ENCODE results near the gene TNFAIP8L2. TPM values are rescaled to one million over a fixed set of nuclear protein-coding genes. Genes with fewer than 3 reads are reported as not detected.

TNFAIP8L2 gene
- total RNA-seq, 3 donors from 2014 or later = 1.3 to 2.8 (median 2.5) TPM

DNA sequence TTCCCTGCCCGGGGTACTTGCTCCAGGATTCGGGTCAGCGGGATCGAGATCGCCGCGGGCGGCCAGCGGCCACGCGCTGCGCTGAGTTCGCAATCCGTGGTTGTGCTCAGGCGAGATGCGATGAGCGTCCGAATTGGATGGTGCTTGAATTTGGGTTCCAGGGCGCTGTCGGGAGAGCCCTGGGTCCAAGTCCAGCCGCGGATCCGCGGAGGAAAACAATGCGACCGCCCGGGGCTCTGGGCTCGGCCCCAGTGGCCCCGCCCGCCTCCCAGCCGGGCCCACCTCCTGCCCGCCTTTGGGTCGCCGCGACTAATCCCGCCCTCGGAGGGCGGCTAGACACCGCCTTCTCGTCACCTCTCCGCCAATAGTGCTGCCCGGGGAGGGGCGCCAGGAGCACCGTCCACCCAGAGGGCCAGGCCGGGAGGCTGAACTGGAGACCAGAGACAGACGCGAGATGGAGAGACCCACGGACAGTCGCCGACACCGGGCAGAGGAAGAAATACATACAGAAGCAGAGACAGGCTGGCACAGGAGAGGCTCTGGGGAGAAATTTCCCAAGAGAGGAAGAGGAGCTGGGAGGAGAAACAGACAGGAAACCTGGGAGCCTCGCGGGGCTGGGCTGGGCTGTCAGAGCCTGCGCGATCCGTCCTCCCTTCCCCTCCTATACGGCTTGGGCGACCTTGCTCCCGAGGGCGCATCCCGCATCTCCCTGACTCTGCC lies 9.9 kb upstream of the TNFAIP8L2 start, which contains the start of gene SEMA6C:
SEMA6C (minus strand) TSS at position 220 of the 720 bp plus-strand sequence. CDS start 4,010 bp downstream, outside the sequence.
- H3K36me3 ChIP-seq (ENCODE audit: low read depth) = no peaks in the 10 kb centered on the region
- TF ChIP-seq, protein P1, sequence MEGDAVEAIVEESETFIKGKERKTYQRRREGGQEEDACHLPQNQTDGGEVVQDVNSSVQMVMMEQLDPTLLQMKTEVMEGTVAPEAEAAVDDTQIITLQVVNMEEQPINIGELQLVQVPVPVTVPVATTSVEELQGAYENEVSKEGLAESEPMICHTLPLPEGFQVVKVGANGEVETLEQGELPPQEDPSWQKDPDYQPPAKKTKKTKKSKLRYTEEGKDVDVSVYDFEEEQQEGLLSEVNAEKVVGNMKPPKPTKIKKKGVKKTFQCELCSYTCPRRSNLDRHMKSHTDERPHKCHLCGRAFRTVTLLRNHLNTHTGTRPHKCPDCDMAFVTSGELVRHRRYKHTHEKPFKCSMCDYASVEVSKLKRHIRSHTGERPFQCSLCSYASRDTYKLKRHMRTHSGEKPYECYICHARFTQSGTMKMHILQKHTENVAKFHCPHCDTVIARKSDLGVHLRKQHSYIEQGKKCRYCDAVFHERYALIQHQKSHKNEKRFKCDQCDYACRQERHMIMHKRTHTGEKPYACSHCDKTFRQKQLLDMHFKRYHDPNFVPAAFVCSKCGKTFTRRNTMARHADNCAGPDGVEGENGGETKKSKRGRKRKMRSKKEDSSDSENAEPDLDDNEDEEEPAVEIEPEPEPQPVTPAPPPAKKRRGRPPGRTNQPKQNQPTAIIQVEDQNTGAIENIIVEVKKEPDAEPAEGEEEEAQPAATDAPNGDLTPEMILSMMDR (IDR thresholded peaks at IDR 0.05) = no peak
- ATAC-seq = peak; percentile 99
- peak within 1 kb of the TSS; percentile 35 for H3K4me3 ChIP-seq
- H3K4me1 ChIP-seq (ENCODE audit: low read depth) = peaks cover 11% of the 10 kb centered on the region
- intact Hi-C loops (cut with DNase I, micrococcal nuclease) = no loop called here
- H3K9me3 ChIP-seq = no peaks in the 10 kb centered on the region
- peak; percentile 92 to 95 (median 95) for DNase-seq

DNA sequence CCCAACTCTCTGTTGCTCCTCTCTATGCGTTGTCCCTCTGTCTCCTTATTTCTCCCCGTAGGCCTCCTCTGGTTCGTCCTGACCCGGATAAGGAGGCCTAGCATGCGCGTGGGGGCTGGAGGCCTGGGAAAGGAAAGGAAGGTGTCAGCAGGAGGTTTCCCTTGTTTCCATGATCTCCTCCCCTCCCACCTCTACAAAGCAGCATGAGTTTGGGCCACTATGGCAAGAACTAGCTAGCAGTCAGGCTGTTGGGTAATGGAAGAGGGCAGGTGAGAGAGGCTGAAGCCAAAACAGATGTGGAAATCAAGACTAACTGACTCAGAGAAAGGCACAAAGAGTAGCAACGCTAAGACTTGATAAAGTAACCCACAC lies 9.3 kb upstream of the TNFAIP8L2 start:
- DNase-seq (no peak), ATAC-seq (no peak)
- TF ChIP-seq, protein P1 (IDR thresholded peaks at IDR 0.05) = no peak
- intact Hi-C loops (cut with DNase I, micrococcal nuclease) = no loop called here
- H3K9me3 ChIP-seq = no peaks in the 10 kb centered on the region
- no peaks in the 10 kb centered on the region for H3K36me3 ChIP-seq (ENCODE audit: low read depth)
- peak overlapping the region; percentile 35 for H3K4me3 ChIP-seq
- peaks cover 11% of the 10 kb centered on the region for H3K4me1 ChIP-seq (ENCODE audit: low read depth)

DNA sequence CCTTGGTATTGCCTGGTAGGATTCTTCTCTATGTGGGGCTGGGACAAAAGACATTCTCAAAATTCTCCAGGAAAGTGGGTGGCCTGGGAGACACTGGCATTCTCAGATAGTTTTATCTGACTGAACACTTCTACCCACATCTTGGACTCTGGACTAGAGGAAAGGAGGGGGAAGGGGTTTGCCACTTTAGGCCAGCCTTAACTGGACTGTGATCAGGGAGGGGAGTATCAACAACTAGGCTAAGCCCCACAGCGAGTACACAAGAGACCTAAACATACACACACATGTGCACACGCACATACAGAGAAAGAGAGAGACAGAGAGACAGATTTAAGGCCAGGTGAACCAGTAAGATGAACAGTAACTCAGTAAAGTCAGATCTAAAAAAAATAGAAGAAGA lies 8.8 kb upstream of the TNFAIP8L2 start:
- Histone ChIP-seq H3K4me1 (ENCODE audit: low read depth) (peaks cover 11% of the 10 kb centered on the region), H3K9me3 (no peaks in the 10 kb centered on the region), H3K36me3 (ENCODE audit: low read depth) (no peaks in the 10 kb centered on the region), H3K4me3 (no peak overlapping the region)
- ATAC-seq (no peak), DNase-seq (no peak)
- TF ChIP-seq, protein P1 (IDR thresholded peaks at IDR 0.05) = no peak
- intact Hi-C loops (cut with DNase I, micrococcal nuclease) = no loop called here

DNA sequence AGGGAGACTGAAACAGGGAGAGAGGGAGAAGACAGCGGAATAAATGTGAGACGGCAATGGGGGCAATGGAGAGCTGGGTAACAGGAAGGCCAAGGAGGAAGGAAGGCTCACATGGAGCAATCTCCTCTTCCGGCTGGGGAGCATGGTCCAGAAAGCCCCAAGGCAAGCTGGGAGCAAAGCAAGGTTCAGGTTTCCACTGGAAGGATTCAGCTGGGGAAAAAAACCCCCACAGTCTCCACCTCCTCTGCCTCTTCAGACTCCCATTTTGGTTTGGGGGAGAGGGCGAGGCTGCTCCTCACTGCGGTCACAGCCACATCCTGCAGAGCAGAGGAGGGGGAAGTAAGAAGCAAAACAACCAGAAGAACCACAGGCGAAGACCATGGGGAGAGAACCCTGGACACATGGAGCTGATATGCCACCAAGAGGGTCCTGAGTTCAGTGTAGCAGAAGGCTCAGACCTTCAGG lies 650 bp downstream of the TNFAIP8L2 start:
- Histone ChIP-seq H3K4me3 (no peak overlapping the region), H3K4me1 (ENCODE audit: low read depth) (peaks cover 4% of the 10 kb centered on the region), H3K9me3 (no peaks in the 10 kb centered on the region), H3K36me3 (ENCODE audit: low read depth) (no peaks in the 10 kb centered on the region)
- ATAC-seq (peak; percentile 61), DNase-seq (peak; percentile 44 to 71 (median 45))
- intact Hi-C loops (cut with DNase I, micrococcal nuclease) = no loop called here
- TF ChIP-seq, protein P1 (IDR thresholded peaks at IDR 0.05) = no peak

DNA sequence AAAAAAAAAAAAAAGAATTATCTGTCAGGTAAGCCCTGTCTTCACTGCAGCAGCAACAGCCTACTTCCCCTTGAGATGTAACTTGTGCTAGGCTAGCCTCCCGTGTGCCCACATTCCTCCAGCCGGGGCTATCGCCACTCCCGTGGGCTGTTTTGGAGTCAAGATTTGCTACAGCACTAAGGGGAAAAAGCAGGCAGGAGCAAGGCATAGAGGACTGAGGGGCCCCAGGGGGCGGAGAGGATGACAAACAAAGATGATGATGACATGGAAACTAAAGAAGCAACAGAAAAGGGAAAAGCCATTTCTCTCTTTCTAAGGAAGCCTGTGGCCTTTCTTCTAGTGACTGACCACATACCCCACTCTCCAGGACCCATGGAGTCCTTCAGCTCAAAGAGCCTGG lies 1.9 kb downstream of the TNFAIP8L2 start:
- Histone ChIP-seq H3K4me1 (ENCODE audit: low read depth) (peaks cover 4% of the 10 kb centered on the region), H3K9me3 (no peaks in the 10 kb centered on the region), H3K36me3 (ENCODE audit: low read depth) (no peaks in the 10 kb centered on the region), H3K4me3 (no peak overlapping the region)
- intact Hi-C loops (cut with DNase I, micrococcal nuclease) = no loop called here
- DNase-seq = peak in 1 of 3 donors; percentile 18
- TF ChIP-seq, protein P1 (IDR thresholded peaks at IDR 0.05) = no peak
- ATAC-seq = no peak

Data from mucosa of descending colon (tissue), 3 donors.